MV-4-11 (cell line): ENCODE results near the gene PTPN20.
"Not testable (repeated sequence)": the region's sequence is repeated elsewhere in the genome, so short reads cannot be mapped to it uniquely, and the experiment has no call there.

Experiments
- DNase-seq: peaks from one replicate; lab custom pipeline; 2025; lab: John Stamatoyannopoulos, UW

Gene PTPN20

GRCh38 chr10:46960742-46961141 is 49.5 kb downstream of the PTPN20 start:
- not testable (repeated sequence) for DNase-seq

GRCh38 chr10:46963356-46963755 is 52.1 kb downstream of the PTPN20 start:
- DNase-seq: not testable (repeated sequence)

DNA sequence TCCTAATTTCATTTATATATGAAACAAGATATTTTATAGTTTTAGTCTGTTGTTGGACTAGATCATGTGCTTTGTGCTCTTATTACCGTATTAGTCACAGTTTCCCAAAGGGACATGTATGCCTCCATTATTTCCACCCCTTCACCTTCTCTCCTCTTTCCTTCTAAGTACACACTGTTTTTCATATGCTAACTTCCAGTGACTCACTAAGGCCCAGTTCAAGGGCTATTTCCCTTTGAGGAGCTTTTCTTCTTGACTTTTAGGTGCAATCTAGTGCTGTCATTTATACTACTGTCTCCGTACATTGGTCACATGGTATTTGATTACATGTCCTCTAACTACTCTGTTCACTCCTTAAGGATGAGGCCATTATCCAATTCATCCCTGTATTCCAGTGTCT is 55.8 kb downstream of the PTPN20 start:
- not testable (repeated sequence) for DNase-seq

DNA sequence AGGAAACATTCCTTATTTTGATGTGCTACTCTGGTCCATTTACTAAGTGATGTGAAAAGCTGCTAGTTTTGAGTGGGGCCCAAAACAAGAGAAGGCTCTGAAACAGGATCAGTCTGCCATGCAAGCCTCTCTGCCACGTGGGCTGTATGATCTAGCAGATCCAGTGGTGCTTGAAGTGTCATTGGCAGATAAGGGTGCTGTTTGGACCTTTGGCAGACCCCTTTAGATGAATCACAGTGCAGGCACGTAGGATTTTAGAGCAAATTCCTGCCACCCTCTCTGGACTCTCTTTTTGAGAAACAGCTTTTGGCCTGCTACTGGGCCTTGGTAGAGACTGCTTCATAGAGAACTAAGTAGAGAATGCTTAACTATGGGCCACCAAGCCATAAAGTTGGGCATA is 69.0 kb downstream of the PTPN20 start:
- not testable (repeated sequence) for DNase-seq

GRCh38 chr10:46987233-46987924 is 76.2 kb downstream of the PTPN20 start:
- not testable (repeated sequence) for DNase-seq

GRCh38 chr10:46992803-46993561 is 81.8 kb downstream of the PTPN20 start:
- no peak for DNase-seq

DNA sequence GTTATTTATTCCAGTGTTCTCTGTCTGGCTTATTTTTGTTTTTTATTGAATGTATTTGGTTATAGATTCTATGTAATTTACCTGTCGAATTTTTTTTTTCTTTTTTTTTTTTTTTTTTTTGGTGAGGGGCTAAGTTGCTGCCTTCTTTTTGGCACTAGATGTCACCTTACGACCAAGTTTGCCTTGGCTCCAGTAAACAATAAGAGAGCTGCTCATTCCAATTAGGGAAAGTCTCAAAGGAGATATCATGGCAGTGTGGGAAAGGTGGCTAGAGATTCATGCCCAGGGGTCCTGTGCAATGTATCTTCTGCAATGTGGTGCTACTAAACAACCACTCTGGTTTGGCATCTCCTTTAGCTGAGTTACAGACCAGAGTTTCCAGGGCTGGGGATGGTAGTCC is 84.0 kb downstream of the PTPN20 start:
- DNase-seq: no peak

DNA sequence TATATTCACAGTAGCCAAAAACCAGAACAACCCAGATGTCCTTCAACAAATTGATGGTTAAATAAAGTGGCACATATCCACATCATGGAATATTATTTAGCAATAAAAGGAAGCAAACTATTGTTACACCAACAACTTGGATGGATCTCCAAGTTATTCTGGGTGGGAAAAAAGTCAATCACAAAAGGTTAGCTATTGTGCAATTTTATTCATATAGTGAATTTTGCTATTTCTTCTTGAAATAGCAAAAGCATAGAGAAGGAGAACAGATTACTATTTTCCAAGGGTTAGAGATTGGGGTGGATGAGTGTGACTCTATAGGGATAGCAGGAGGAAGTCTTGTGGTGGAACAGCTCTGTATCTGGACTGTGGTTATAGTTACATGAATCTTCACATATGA is 87.0 kb downstream of the PTPN20 start:
- DNase-seq: no peak

GRCh38 chr10:46998595-46998994 is 87.4 kb downstream of the PTPN20 start:
- no peak for DNase-seq

DNA sequence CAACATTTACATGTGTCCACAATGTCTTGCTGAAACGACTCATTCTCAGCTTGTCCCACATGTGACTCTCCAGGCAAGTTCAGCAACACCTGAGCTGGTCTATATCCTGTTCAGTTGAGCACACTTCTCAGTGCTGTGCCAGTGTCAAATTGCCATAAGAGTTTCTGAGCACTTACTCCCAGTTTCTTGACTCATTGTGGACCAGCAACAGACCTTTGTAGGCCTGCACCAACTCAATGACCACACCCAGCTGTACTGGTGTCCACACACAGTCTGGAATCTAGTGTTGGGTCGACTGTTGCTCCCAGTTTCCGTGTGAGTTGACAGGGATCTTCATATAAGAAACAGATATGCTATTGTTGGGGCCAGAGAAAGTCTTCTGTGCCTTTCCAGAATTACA is 88.0 kb downstream of the PTPN20 start:
- DNase-seq: no peak

DNA sequence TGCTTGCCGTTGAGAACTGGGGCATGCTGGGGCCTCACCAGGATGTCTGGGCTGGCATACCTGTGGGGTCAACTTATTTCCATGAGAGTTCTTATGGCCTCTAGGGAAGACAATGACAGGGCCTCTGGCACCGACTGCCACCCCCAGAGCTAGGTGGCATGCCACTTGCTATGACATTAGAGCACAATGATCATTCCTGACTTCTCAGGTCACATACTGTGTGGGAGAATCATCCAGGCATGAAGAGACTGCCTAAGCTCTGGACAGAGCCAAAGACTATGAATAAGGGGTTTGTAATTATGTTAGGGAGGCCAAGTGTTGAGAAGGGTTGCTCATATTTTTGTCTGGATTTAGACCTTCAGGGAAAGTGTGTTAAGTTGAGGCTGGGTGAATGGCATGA is 97.5 kb downstream of the PTPN20 start:
- no peak for DNase-seq

GRCh38 chr10:47009215-47009838 is 98.1 kb downstream of the PTPN20 start:
- no peak for DNase-seq

DNA sequence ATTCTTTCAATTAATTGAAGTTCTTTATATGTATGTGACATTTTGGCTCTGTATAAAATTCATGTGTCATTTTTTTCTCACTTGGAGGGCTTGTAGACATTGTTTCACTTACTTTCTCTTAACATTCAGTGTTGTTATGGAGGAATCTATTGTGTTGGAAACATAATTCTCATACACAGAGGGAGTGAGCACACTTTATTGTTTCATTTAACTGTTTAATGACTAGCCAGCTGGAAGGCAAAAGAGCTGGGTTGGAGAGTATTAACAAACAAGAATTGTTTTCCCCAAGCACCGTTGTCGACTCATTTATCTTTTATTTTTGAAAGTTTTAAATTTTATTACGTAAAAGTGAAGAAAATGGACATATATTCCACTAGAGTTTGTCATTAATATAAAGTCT is 98.8 kb downstream of the PTPN20 start:
- no peak for DNase-seq

- DNase-seq: no peak
Measured at GRCh38 chr10:47012214-47012613, 101.0 kb downstream of the PTPN20 start.

DNA sequence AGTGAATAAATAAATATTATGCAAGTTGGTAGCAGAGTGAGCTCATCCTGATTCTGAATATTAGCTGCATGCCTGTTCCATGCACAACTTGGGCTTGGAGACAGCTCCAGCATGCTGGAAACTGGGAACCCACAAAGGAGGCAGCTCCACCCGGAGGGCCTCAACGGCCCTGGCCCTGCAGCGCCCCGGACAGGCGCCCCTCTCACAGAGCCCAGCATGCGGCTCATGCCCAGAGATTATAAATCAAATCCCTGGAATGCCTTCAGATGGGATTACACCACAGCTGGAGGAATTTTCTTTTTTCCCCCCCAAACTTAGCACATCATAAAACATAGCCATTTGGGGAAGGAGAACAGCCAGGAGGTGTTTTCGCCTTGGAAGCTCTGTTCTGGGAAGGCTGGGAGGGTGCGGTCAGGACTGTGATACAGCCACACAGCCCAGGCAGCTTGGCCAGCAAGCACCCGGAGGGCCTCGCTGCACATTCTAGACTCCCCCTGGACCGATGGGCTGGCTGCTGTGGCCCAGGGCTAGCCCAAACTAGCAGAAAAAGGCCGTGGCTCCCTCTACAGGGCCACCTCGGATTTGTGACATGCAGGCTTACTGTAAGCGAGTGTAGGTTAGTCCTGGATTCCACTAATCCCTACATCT is 102.4 kb downstream of the PTPN20 start:
- no peak for DNase-seq

DNA sequence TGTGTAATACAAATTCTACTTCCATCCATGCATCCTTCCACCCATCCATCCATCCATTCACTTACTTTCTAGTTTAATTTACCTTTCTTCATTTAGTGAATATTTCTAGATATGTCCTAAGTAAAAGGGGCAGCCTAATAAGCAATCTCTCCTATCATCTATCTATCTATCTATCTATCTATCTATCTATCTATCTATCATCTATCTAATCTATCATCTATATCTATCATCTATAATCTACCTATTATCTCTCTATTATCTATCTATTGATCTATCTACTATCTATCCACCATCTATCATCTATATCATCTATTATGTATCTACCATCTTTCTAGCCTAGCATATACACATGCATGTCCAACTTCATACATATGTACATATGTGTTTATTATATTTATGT is 104.2 kb downstream of the PTPN20 start:
- DNase-seq: no peak

- DNase-seq: no peak
Measured at GRCh38 chr10:47016564-47016963, 105.3 kb downstream of the PTPN20 start.

DNA sequence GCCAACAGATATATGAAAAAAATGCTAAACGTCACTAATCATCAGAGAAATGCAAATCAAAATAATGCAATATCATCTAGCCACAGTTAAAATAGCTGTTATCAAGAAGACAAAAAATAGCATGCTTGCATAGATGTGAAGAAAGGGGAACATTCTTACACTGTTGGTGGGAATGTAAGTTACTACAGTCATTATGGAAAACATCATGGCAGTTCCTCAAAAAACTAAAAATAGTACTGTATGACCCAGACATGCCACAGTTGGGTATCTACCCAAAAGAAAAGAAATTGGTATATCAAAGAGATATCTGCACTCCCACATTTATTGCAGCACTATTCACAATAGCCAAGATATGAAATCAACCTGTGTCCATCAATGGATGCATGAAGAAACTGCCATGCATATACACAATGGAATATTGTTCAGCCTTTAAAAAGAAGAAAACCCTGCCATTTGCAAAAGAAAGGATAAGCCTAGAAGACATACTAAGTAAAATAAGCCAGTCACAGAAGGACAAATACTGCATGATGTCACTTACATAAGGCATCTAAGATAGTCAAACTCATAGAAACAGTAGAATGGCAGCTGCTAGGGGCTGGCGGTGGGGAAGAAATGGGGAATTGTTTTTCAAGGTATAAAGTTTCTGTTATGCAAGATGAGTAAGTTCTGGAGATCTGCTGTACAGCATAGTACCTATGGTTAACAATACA is 107.0 kb downstream of the PTPN20 start:
- no peak for DNase-seq

DNA sequence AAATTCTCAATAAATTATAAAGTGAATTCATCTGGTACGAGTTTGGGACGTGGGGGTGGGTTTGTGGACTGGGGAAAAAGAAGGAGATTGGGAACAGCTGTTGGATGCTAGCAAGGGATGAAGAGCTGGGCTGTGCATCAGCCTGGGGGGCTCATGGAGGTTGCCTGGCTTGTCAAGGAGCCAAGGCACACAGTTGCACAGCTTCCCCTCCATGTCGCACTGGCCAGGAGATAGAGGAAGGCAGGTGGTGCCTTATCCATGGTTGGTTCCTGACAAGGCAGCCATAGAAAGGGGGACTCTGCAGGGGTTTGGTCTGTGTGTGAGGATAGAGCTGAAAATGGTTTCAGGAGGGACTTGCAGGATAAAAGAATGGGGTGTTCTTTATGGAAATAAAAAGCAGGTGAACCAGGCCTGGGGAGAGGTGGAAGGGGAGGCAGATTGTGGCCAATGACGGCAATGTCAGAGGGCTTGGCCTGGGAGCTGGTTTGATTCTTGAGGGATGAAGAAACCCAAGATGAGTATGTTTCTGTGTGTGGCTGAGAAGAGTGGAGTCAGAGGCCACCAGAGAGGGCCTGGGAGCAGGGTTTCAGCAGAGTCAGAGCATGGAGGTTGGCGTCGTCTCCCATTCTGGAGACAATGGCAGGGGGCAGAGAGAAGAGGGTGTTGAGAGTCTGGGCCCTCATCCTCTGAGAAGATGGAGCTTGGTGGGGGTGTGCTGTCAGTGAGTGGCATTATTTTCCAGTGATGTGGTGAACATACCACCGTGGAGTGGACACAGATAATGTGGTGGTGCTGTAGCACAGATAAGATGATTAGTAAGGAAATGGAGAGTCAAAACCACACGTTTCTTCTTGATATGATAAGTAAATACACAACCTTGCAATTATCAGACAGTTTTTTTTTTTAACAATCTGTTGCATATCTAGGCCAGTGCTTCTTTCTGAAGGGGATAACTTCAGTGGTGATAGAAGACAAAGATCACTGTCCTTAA is 108.2 kb downstream of the PTPN20 start:
- DNase-seq: no peak

- peak; percentile 69 for DNase-seq
Measured at GRCh38 chr10:47020471-47020870, 109.2 kb downstream of the PTPN20 start.

DNA sequence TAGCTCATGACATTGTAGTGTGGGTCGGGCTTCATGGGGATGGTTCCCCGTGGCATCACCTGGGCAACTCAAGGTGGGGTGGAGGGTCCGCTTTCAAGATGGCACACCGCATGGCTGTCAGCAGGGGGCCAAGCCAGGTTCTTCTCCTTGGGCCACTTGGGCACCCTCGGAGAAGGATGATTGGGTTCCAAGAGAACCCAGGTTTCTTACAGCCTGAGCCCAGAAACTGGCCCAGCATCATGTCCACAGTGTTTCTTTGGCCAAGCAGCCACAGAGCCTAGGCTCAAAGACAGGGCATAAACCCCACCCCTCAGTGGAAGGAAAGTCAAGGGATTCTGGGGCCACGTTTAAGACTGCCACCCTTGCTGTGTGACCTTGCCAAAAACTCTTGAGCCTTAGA is 110.6 kb downstream of the PTPN20 start:
- no peak for DNase-seq
